H54 (cell line): ENCODE results near the gene PNMA6E.

ENCODE experiments used
- DNase-seq: peaks from one replicate; pipeline ENCODE4 v3.0.0; 2011; ENCODE audit warnings: low spot score, mixed read lengths; ENCODE audit not compliant: insufficient read length
- FAIRE-seq: peaks from 3 replicates; lab custom pipeline; 2011; peaks lifted over from hg19 to GRCh38; lab: Jason Lieb, UNC
- POLR2A ChIP-seq: IDR thresholded peaks from 2 replicates; pipeline ENCODE4 v1.6.1; 2011; ENCODE audit warnings: low read depth, mild to moderate bottlenecking, low read length

Gene PNMA6E

DNA sequence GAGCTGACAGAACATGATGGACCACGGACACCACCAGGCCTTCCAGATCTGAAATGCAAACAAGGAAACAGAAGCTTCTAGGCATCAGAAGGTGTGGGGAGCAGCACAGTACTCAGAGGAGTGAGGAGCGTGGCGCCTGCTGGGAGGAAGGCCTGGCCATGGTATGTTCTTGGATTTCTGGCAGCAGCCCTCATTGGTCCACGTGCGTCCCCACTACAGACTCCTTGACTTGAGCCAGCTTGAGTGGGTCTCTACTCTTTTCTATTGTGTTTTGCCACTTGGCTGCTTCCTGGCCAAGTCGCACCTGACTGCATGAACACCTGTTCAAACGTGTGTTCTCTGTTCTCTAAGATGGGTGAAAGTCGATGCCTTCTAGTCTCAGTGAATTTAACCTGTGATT, 49.2 kb downstream of the PNMA6E start:
- FAIRE-seq (no peak), DNase-seq (no peak)
- no peak for TF ChIP-seq POLR2A

DNA sequence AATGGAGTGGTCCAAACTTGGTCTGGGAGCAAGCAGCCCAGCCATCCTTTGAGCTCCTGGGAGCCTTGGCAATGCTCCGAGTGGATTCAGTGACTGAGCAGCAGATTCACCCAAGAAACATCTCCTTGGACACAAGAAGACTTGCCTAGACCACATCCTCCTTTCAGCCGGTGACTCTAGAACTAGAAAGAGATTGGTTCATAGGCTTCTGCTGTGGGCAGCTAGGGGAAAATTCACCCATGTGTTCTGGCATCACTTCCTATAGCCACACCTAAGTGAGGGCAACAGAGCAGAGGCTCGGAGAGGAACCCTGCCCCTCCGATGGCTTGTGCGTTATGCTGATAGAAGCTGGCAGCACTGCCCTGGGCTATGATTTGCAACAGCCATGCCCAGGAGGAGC, 51.2 kb downstream of the PNMA6E start:
- TF ChIP-seq POLR2A: no peak
- FAIRE-seq: no peak

DNA sequence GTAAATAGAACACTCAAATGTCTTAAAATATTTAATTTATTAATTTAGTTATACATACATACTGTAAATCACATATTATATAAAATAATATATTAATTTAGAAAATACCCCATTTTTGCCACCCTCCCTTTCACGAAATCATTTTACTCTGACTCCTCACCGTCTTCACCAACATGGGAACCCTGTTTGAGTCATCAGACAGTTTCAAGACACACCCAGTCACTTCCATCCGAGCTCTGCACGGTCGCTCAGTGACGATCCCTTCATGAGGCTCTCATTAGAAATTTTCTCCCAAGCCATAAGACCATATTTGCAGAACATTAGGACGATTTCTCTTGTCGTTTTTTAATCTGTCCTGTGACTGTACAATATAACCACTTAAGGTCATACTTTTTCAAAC, 52.7 kb downstream of the PNMA6E start:
- no peak for TF ChIP-seq POLR2A
- FAIRE-seq (no peak), DNase-seq (no peak)

More for the DNA sequence above, 51.2 kb downstream of the PNMA6E start:
- no peak for DNase-seq

DNA sequence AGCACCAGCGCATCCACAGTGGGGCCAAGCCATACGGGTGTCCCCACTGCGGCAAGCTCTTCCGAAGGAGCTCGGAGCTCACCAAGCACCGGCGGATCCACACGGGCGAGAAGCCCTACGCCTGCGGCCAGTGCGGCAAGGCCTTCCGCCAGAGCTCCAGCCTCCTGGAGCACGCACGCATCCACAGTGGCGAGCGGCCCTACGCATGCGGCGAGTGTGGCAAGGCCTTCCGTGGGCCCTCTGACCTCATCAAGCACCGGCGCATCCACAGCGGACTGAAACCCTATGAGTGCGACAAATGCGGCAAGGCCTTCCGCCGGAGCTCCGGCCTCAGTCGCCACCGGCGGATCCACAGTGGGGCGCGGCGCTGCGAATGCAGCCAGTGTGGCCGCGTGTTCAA, 53.6 kb downstream of the PNMA6E start:
- no peak for TF ChIP-seq POLR2A
- DNase-seq: no peak
- no peak for FAIRE-seq
